Myocyte (in vitro differentiated cells): Measurements from ENCODE around the gene RGS6. TPM values are rescaled to one million over a fixed set of nuclear protein-coding genes. Genes with fewer than 3 reads are reported as not detected.

Experiments
- DNase-seq: peaks from one replicate; pipeline ENCODE4 v3.0.0-alpha.2; 2012; ENCODE audit warnings: low read depth
- total RNA-seq: library from RNA; depleted of rRNA; stranded (reverse); fragments of >200 nt; gene quantifications from 2 replicates; pipeline ENCODE4 v1.2.3, GENCODE V29; 2014

Gene RGS6
- total RNA-seq, 1 donor from 2014 or later = not detected

DNA sequence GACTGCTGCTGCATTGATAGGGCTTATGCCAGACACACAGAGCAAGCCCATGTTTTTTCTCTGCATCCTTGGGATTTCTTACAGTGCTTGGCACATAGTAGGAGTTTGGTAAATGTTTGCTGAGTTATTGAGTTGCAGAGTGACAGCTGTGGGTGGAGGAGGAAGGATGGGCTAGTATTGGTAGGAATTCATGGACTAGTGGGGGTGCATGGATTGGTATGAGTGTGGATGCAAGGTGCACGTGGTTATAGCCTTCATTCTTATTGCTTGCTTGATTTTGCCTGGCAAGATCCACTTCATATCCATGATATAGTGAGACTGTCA is 11.4 kb downstream of the RGS6 start:
- no peak for DNase-seq

DNA sequence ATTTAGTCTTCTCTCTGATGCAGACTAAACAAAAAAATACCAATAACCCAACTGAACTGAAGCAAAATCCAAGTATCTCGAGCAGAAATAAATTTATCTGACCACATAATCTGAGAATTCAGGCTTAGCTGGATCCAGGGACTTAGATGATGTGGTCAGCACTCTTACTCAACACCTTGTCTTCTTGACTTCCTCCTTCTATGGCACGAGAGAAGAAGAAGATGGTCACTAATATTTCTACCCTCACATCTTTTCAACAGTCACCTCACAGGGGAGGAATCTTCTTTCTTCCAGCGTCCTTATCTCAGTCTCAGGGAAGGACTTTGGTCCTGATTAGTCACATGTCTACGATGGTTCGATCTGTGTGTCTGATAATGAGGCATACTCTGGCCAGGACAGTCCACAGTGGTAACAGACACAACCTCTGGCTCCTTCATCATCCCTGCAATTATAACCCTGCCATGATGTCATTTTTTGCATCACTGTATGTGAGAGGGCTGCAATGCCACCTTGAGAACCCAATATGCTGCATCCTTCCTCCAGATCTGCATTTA is 15.8 kb downstream of the RGS6 start:
- DNase-seq = no peak

DNA sequence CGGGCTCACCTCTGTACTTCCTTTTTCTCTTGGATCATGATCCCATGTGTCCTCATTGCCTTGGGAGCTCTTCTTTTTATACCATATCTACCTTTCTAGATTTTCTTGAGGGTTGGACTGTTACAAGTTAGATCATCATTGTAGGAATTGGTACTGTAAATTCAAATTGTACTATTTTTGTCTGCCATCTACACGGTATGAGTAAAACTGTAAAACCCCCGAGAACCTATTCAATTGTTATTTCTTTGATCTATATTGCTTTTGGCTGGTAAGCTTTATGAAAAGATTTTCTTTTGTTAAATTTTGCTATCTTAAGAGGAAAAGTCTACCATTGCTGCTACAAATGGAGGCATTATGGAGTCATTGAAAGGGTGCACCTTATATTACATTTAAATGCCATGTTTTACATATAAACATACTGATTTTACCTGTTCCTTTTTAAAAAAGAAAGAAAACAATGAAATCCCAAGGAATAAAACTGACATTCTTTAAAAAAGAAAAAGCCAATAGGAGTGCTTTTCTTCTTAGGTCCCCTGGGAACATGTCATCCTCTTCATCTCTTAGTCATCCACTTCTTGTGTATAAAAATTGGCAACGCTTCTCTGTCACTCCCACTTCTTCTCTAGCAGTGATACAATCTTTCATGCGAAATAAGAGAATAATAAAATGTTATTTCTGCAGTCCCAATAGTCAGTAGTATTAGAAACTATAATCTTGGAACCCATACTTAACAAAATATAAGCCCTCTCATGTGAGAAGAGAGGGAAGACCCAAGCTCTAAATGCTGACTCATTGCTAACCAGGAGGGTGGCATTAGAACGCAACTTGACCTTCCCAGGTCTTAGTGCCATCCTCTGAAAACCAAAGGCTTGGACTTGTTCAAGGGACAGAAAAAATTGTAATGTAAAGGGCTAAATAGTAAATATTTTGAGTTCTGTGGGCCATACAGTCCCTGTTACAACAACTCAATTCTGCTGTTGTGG is 20.4 kb downstream of the RGS6 start:
- DNase-seq = no peak

DNA sequence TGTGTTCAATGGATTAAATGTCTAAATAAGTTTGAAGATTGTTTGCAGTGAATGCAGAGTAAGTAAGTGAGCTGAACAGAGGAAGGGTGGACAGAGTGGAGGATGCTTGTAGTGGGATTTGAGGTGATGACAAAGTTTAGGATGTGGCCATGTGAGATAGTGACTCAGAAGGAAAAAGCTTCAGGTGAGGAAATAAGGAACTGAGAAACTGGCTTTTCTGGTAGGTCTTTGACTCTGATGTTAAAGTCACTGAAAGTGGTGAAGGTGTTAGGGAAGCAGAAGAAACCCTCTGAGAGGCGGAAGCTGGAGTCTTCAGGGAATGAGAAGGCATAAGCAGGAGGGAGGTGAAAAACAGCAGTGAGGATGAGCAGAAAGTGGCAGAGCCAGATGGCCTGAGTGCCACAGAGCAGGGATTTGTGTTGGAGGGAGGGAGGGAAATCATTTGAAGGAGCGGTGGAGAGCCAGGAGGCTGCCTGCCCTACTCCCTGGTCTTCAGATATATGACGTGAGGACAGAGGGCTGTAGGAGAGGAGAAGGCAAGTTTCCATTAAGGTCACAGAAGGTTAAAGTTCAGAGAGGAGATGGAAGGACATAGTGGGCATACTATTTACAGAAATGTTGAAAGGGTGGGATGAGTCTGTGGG is 24.8 kb downstream of the RGS6 start:
- DNase-seq = no peak

DNA sequence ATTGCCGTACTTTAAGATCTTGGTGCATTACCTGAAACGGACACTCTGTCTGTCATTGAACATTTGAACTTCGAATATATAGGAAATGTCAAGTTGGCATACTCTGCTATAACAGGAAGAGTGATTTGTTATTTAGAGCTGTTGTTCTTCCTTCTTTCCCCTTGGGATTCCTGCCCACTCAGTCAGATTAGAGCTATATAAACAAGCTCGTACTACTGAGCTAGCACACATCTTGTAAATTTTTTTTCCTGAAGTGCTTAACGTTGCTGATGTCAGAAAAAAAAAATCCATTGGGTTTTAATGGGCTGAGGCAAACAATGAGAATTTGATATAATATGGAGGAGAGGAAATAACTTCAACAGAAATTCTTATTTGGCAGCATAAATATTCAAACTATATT is 26.8 kb downstream of the RGS6 start:
- DNase-seq = no peak

DNA sequence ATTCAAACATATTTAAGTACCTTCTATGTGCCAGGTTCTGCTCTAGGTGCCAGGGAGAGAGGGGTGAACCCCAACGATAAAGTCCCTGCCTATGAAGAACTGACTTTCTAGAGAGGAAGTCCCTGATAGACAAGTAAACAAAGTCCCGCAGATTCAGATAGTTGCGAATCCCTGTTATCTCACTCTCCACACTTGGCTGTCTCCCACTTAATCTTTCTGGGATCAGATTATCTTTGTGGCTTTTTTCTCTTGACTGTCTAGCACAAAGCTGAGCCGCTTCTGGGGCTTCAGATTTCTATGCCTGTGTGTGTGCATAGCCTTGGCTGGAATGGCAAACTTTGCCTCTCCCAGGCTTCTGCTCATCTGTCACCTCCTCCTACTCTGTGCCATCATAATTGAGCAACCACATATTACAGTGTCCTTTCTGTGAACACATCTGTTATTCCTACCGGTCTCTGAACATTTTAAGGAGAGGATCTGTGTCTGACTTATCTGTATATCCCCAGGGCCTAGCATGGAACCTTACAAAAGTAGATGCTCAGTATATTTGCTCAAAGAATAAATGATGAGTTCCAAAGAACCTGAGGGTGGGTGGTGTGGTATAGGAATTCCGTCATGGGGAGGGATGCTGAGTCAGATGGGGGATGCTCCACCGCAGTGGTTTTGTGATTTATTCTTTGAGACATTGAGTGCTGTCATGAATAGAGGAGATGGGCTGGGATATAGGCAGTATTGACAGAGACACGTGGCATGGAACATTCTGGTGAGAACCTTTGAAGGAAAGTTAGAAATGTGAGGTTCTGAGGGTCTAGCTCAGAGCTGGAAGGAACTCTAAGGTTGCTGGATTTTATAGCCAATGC is 28.5 kb downstream of the RGS6 start:
- DNase-seq = no peak

DNA sequence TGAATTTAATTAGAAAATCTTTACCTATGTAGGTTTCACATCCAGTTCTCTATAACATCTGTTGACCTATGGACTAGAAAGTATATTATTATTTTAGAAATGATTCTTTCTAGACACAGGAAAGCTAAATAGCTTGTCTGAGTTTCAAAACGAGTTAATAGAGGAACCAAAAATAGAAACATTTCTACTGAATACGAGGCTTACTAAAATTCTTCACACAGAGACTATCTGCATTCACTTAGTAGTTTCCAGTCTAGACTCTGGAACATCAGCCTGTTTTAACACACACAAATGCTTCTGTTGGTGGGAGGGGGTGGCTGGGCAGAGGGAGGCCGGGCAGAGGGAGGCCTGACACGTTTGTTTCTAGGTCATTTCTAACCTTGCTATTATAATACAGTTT is 29.7 kb downstream of the RGS6 start:
- no peak for DNase-seq

DNA sequence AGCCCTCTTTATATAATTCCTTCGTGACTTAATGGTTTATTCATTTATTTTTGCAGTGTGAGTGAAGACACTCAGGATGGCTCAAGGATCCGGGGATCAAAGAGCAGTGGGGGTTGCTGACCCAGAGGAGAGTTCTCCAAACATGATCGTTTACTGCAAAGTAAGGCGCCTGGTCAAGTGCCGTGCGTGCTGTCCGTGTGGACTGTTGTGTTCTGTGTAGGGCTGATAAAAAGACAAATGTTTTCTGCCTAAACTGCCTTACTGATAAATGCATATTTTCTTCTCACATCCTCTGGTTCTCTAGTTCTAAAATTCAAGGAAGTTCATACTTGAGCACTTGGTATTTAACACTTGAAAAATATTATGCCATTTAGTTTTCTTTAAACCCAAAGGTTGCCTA is 32.5 kb downstream of the RGS6 start:
- DNase-seq = no peak

DNA sequence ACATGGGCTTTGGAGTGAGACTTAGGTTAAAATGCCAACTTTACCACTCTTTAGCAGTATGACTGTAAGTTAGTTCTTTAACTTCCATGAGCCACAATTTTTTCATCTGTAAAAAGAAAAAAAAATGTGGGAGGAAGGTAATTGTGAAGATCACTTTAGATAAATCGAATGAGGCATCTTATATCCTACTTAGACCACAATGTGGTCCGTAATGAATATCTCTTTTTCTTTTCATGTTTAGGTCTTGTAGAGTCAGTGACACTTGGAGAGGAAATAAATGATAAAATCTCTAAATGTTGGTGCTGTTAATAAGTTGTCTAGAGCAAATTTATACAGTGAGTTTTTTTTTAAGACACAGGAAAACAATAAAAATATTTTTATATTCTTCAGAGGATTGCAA is 34.3 kb downstream of the RGS6 start:
- DNase-seq = no peak

DNA sequence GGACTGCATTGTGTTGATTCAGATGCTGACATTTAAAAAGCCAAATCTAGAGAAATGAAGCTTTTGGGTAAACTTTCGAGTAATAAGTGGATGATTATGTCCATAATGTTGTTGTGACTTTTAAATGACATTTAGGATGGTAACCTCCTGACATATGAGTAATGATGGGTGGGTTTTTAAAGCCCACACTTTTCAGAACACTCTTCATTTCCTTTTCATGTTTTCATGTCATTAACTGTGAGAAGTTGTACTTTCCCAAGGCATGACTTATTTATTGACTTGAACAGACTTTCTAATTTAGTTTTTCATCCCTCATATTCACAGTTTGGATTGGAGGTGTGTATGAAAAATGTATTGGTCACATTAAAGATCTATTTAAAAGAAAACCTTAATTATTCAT is 35.5 kb downstream of the RGS6 start:
- no peak for DNase-seq

DNA sequence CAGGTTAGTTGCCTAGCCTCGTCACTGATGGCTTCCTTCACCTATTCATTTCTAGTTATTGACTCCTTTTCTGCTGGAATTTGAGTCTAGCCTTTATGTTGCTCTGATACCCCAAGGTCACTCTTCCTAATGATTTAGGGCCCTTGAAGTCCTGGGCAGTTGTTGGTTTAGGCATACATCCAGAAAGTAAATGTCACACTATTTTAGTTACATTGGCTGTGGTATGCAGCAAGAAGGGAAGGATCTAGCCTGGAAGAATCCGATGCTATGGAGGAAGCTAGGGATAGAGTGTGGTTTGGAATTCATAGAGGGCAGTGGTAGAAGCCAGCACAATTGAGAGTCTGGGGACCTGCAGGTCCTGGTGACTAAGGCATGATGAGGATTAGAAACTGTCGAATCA is 38.0 kb downstream of the RGS6 start:
- DNase-seq = no peak

DNA sequence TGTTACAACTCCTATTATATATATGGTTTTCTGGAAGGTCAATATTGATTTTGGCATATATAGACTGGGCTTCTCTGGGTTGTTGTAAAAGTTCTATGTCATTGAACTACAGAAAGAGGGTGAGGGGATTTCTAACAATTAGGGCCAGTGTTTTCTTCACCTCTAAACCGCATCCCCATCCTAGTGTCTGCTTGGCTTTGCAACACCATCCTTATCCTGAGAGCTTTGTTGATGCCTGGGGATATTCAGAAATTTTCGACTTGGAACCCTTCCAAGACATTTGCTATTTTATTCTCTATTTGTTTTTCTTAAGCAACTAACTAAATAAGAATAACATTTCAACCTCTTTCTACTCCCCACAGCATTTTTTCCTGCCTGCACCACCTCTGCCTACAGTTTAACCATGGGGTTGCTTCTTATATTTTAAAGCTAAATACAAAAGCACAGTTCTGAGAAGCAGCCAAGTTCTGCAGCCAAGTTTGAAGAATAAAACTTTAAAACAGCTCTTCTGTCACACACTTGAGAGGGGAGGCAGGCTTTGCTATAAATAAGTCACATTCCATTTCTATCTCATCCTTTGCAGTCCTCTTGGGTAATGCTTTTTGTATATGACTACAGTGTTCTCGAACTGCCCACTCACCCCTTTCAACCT is 53.4 kb downstream of the RGS6 start:
- DNase-seq = no peak

DNA sequence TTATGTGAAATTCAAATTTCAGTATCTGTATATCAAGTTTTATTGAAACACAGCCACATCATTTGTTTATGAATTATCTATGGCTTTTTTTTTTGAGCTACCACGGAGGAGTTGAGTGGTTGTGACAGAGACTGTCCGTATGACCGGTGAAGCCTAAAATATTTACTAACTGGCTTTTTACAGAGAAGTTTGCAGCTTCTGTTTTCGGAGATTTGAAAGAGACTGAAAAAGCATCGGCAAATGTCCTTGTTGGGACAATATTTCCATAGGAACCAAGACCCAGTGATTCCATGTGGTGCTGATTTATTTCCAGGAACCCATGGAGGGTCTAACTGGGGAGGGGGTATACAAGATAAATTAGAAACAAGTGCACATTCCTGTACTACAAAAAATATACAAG is 56.2 kb downstream of the RGS6 start:
- no peak for DNase-seq

DNA sequence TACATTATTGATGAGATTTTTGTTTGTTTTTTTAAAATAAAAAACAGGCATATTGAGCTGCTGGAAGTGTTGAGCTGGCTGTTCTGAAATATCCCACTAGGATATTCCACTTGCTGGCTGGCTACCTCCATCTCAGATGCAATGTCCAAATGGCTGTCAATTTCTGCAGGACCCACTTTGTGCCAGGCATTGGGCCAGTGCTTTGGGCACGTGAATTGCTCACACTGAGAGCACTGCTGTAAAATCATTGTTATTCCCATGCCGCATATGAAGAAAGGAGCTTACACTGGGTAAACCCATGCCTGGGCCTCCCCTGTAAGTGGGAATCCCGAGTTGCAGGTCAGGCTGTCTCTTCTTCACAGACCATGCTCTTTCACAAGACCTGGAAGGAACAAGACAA is 56.7 kb downstream of the RGS6 start:
- DNase-seq = no peak

DNA sequence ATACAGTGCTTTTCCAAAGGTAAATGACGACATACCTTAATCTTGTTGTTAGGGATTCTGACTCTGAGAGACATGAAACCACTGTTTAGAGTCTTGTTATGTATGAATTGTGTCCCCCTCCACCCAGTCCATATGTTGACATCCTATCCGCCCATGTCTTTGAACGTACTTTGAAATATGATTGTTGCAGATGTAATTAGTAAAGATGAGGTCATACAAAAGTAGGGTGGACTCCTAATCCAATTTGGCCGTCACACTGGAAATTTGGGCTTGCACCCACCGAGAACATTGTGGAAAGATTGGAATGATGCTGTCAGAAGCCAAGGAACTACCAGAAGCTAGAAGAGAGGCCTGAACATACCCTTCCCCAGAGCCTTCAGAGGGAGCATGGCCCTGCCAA is 62.2 kb downstream of the RGS6 start:
- no peak for DNase-seq

DNA sequence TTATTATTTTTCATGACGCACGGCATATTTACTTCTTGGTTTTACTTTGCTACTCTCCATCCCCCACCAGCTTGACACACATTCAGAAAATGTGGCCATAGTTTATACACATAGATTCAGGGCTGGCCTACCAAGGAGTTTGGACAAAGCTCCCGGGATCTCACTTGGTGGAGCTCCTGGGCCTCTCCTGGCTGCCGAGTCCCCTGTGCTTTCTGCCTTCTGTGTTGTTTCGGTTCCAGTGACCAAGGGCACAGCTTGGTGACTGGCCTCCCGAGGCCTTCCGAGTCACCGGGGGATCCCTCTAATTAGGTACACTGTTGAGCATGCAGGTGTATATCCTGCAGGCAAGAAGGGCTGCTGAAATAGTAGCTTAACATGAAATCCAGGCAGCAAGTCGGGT is 63.5 kb downstream of the RGS6 start:
- DNase-seq = no peak

DNA sequence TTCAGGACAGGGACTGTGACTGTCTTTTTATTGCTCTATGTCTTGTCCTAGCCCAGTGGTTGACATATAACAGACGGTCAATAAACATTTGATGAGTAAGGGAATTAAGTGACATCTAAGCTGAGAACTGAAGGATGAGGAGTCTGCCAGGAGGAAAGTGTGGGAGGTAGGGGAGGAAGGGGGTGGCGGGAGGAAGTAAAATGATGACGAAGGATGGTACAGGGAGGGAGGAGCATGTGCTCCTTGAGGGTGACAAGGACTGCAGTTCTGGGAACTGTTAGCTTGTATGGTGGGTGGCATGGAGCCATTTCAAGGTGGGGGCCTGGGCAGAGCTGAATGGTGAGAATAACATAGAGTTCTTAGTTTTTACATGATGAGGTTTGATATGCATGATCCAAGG is 64.4 kb downstream of the RGS6 start:
- DNase-seq = no peak

DNA sequence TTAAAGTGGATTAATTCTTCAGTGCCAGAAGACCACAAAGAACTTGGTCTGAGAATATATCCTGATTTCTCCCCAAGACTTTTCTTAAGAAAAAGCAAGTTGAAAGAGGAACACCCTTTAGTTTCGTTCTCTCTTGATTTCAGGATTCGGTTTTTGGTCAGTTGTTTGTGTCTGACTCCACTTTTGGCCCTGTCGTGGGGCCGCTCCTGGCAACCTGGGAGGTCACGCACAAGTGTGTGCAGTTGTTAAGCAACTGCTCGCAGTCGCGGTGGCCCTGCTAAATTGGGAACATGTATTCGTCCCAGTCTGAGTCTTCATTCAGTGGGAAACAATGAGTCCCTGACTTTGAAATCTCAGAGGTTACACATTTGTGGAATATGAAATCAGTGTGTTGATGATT is 68.7 kb downstream of the RGS6 start:
- peak; percentile 13 for DNase-seq

DNA sequence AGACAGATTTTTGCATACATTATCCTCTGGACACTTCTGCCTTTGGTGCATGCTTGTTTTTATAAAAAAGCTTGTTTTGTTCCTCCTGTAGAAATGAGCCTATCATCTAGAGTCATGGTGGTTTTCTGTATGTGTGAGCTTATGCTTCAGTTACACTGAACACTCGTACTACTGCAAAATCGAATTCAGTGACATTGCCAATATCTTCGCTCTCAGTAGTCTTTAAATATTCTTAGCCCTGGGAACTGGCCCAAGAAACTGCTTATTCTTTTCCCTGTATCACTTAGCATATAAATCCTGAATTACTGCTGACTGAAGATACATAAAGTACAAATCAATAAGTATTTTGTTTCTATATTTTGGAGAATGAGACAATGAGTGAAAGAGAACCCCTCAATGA is 70.5 kb downstream of the RGS6 start:
- no peak for DNase-seq

DNA sequence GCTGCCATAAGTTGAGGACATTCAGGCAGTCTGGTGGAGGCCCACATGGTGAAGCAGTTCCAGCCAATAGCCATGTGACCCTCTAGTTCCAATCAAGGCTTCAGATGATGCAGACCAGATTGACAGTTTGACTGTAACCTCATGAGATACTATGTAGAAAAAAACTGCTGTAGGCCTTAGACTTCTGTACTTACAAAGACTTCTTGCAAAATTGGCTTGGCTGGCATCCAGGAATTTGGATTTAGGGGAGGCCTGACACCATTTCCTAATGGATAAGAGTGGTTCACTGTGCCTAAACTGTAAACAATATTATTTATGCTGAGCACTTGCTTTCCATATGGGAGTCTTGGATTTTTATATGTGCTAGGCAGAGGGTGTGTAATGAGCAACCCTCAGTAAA is 76.4 kb downstream of the RGS6 start:
- DNase-seq = no peak

DNA sequence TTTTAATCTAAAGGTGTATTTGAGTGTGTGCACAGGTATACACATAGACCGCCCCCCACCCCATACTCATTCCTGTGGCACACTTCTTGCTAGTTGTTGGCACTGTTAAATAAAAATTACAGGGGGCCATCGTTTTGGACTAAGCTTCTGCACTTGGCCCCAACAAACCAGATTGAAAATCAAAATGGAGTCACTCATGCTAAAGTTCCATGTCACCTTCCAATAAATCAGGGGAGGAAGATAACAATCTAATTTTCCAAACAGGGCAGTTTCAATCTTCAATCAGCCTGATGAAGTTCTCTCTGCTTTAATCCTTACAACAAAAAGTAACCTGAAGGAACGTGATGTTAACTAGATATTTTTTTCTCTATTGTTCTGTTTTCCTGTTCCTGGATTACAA is 78.2 kb downstream of the RGS6 start:
- no peak for DNase-seq
